HUES48 (cell line): Measurements from ENCODE around the gene LRRFIP1.

ENCODE experiments used
- H3K27ac ChIP-seq: one replicate; pipeline ENCODE4 v1.7.0; 2013; ENCODE audit warnings: low read depth, low read length, inconsistent platforms
- H3K27me3 ChIP-seq: 2 replicates; pipeline ENCODE4 v1.6.1; 2013; ENCODE audit warnings: mild to moderate bottlenecking, low read length; ENCODE audit not compliant: control insufficient read depth, insufficient read depth
- H3K36me3 ChIP-seq: 2 replicates; pipeline ENCODE4 v1.6.1; 2013; ENCODE audit warnings: low read length; ENCODE audit not compliant: control insufficient read depth, insufficient read depth
- H3K4me1 ChIP-seq: 2 replicates; pipeline ENCODE4 v1.6.1; 2013; ENCODE audit warnings: mild to moderate bottlenecking, low read length; ENCODE audit not compliant: control insufficient read depth, insufficient read depth
- H3K4me3 ChIP-seq: 2 replicates; pipeline ENCODE4 v1.5.1; 2013; ENCODE audit warnings: mild to moderate bottlenecking, low read depth, low read length
- H3K9ac ChIP-seq: 2 replicates; pipeline ENCODE4 v1.6.1; 2013; ENCODE audit warnings: mild to moderate bottlenecking, low read depth, low read length, moderate library complexity
- H3K9me3 ChIP-seq: 2 replicates; pipeline ENCODE4 v1.6.1; 2013; ENCODE audit warnings: low read length; ENCODE audit not compliant: control insufficient read depth, insufficient read depth

The LRRFIP1 gene

GRCh38 chr2:237815637-237816036 is 188.2 kb downstream of the LRRFIP1 start:
- Histone ChIP-seq H3K27me3 (no peaks in the 10 kb centered on the region; the same call in 1 of the 2 replicates), H3K4me3 (no peak overlapping the region), H3K4me1 (no peaks in the 10 kb centered on the region), H3K36me3 (no peaks in the 10 kb centered on the region), H3K9me3 (no peaks in the 10 kb centered on the region), H3K9ac (no peak overlapping the region), H3K27ac (no peak overlapping the region)

GRCh38 chr2:237816531-237816930 is 189.1 kb downstream of the LRRFIP1 start:
- Histone ChIP-seq H3K9me3 (no peaks in the 10 kb centered on the region), H3K4me1 (no peaks in the 10 kb centered on the region), H3K9ac (no peak overlapping the region), H3K36me3 (no peaks in the 10 kb centered on the region), H3K27ac (no peak overlapping the region), H3K4me3 (no peak overlapping the region), H3K27me3 (no peaks in the 10 kb centered on the region; the same call in 1 of the 2 replicates)

GRCh38 chr2:237818066-237818473 is 190.7 kb downstream of the LRRFIP1 start:
- H3K9ac ChIP-seq = no peak overlapping the region
- no peaks in the 10 kb centered on the region for H3K4me1 ChIP-seq
- H3K27ac ChIP-seq = no peak overlapping the region
- H3K4me3 ChIP-seq = no peak overlapping the region
- H3K9me3 ChIP-seq = no peaks in the 10 kb centered on the region
- H3K36me3 ChIP-seq = no peaks in the 10 kb centered on the region
- H3K27me3 ChIP-seq = no peaks in the 10 kb centered on the region; the same call in 1 of the 2 replicates

GRCh38 chr2:237819231-237819630 is 191.8 kb downstream of the LRRFIP1 start:
- Histone ChIP-seq H3K9me3 (no peaks in the 10 kb centered on the region), H3K27ac (no peak overlapping the region), H3K27me3 (no peaks in the 10 kb centered on the region), H3K4me3 (no peak overlapping the region), H3K9ac (no peak overlapping the region), H3K4me1 (no peaks in the 10 kb centered on the region), H3K36me3 (no peaks in the 10 kb centered on the region)

GRCh38 chr2:237820421-237820820 is 193.0 kb downstream of the LRRFIP1 start:
- H3K4me1 ChIP-seq = no peaks in the 10 kb centered on the region
- H3K27ac ChIP-seq = no peak overlapping the region
- no peak overlapping the region for H3K9ac ChIP-seq
- no peaks in the 10 kb centered on the region for H3K9me3 ChIP-seq
- H3K27me3 ChIP-seq = no peaks in the 10 kb centered on the region
- no peak overlapping the region for H3K4me3 ChIP-seq
- no peaks in the 10 kb centered on the region for H3K36me3 ChIP-seq

- Histone ChIP-seq H3K9me3 (no peaks in the 10 kb centered on the region), H3K4me3 (no peak overlapping the region), H3K27ac (no peak overlapping the region), H3K27me3 (no peaks in the 10 kb centered on the region), H3K9ac (no peak overlapping the region), H3K36me3 (no peaks in the 10 kb centered on the region), H3K4me1 (no peaks in the 10 kb centered on the region)
Measured at GRCh38 chr2:237823544-237823943, 196.2 kb downstream of the LRRFIP1 start.

GRCh38 chr2:237824085-237824484 is 196.7 kb downstream of the LRRFIP1 start:
- Histone ChIP-seq H3K36me3 (no peaks in the 10 kb centered on the region), H3K27me3 (no peaks in the 10 kb centered on the region), H3K9ac (no peak overlapping the region), H3K9me3 (no peaks in the 10 kb centered on the region), H3K4me3 (no peak overlapping the region), H3K27ac (no peak overlapping the region), H3K4me1 (no peaks in the 10 kb centered on the region)

GRCh38 chr2:237827421-237827987 is 200.1 kb downstream of the LRRFIP1 start:
- H3K27me3 ChIP-seq = no peaks in the 10 kb centered on the region
- H3K9ac ChIP-seq = no peak overlapping the region
- H3K27ac ChIP-seq = no peak overlapping the region
- no peaks in the 10 kb centered on the region for H3K4me1 ChIP-seq
- H3K9me3 ChIP-seq = no peaks in the 10 kb centered on the region
- H3K36me3 ChIP-seq = no peaks in the 10 kb centered on the region
- H3K4me3 ChIP-seq = no peak overlapping the region
